WTC11 (cell line): ENCODE data around the gene NUDCD3. TPM values are rescaled to one million over a fixed set of nuclear protein-coding genes. Genes with fewer than 3 reads are reported as not detected.

Source experiments
- ATAC-seq: fragments of 200-7000 bp; cut with Tn5 transposase; 2 replicates; pipeline ENCODE4 v1.10.0; 2021; ENCODE audit warnings: mild to moderate bottlenecking, moderate library complexity
- CTCF ChIA-PET: fragments of 300-600 bp; sonication (Branson Sonifier 250); formaldehyde crosslinking; loops from one replicate; lab custom pipeline; 2021; ENCODE audit warnings: antibody characterized with exemption; lab: Charles Lee
- POLR2A ChIA-PET: fragments of 350-600 bp; sonication (Branson Sonifier 250); formaldehyde crosslinking; loops from one replicate; lab custom pipeline; 2021; ENCODE audit warnings: antibody characterized with exemption; lab: Charles Lee
- DNase-seq: peaks from one replicate; pipeline ENCODE4 v3.0.0; 2021; ENCODE audit warnings: low spot score
- H3K27ac Mint-ChIP-seq: 2 replicates; pipeline ENCODE4 v1.8.0; 2021; ENCODE audit warnings: mixed read lengths
- H3K27me3 Mint-ChIP-seq: 2 replicates; pipeline ENCODE4 v1.8.0; 2021; ENCODE audit warnings: low read depth, mild to moderate bottlenecking, moderate library complexity, mixed read lengths
- H3K36me3 Mint-ChIP-seq: 2 replicates; pipeline ENCODE4 v1.8.0; 2021; ENCODE audit warnings: mixed read lengths
- H3K4me1 Mint-ChIP-seq: 2 replicates; pipeline ENCODE4 v1.8.0; 2022; ENCODE audit warnings: mixed read lengths
- H3K4me3 Mint-ChIP-seq: 2 replicates; pipeline ENCODE4 v1.8.0; 2021; ENCODE audit warnings: mild to moderate bottlenecking, moderate library complexity, mixed read lengths
- H3K9me3 Mint-ChIP-seq: 2 replicates; pipeline ENCODE4 v1.8.0; 2021; ENCODE audit warnings: mixed read lengths
- CBFB ChIP-seq: sonication (generic); formaldehyde crosslinking; IDR thresholded peaks from 2 replicates; pipeline ENCODE4 v1.8.1; 2022; ENCODE audit warnings: mild to moderate bottlenecking, low read depth, missing genetic modification reagents
- CREB1 ChIP-seq: sonication (generic); formaldehyde crosslinking; IDR thresholded peaks from 2 replicates; pipeline ENCODE4 v1.8.0; 2023; ENCODE audit warnings: mild to moderate bottlenecking, missing genetic modification reagents
- ELF4 ChIP-seq: sonication (generic); formaldehyde crosslinking; IDR thresholded peaks from 2 replicates; pipeline ENCODE4 v1.8.1; 2022; ENCODE audit warnings: low read depth, mild to moderate bottlenecking, moderate library complexity, missing genetic modification reagents
- EMX1 ChIP-seq: fragments of 250-450 bp; sonication (Bioruptor Pico); IDR thresholded peaks from 2 replicates; pipeline ENCODE4 v1.8.0; 2021; ENCODE audit warnings: mild to moderate bottlenecking
- FOXJ3 ChIP-seq: sonication (generic); formaldehyde crosslinking; IDR thresholded peaks from 2 replicates; pipeline ENCODE4 v1.9.0; 2021; ENCODE audit warnings: missing genetic modification reagents, mild to moderate bottlenecking, borderline replicate concordance
- FOXP1 ChIP-seq: sonication (generic); formaldehyde crosslinking; IDR thresholded peaks from 2 replicates; pipeline ENCODE4 v1.8.0; 2022; ENCODE audit warnings: missing genetic modification reagents, mild to moderate bottlenecking, moderate library complexity, borderline replicate concordance
- HMGA2 ChIP-seq: fragments of 250-450 bp; sonication (Bioruptor Pico); IDR thresholded peaks from 2 replicates; pipeline ENCODE4 v1.4.0; 2021; ENCODE audit warnings: mild to moderate bottlenecking, moderate library complexity
- JAZF1 ChIP-seq: fragments of 250-450 bp; sonication (Bioruptor Pico); IDR thresholded peaks from 2 replicates; pipeline ENCODE4 v1.9.0; 2021; ENCODE audit warnings: moderate library complexity, mild to moderate bottlenecking, inconsistent platforms
- JUN ChIP-seq: sonication (generic); formaldehyde crosslinking; IDR thresholded peaks from 2 replicates; pipeline ENCODE4 v1.8.0; 2023; ENCODE audit warnings: mild to moderate bottlenecking, missing genetic modification reagents
- MLX ChIP-seq: sonication (generic); formaldehyde crosslinking; IDR thresholded peaks from 2 replicates; pipeline ENCODE4 v1.8.1; 2023; ENCODE audit warnings: mild to moderate bottlenecking, missing genetic modification reagents, moderate library complexity
- MXD4 ChIP-seq: fragments of 250-450 bp; sonication (Bioruptor Pico); IDR thresholded peaks from 2 replicates; pipeline ENCODE4 v1.8.0; 2021; ENCODE audit warnings: mild to moderate bottlenecking, moderate library complexity, borderline replicate concordance
- NFATC4 ChIP-seq: fragments of 250-450 bp; sonication (Bioruptor Pico); IDR thresholded peaks from 2 replicates; pipeline ENCODE4 v1.9.0; 2021; ENCODE audit warnings: mild to moderate bottlenecking
- NFE2L1 ChIP-seq: sonication (generic); formaldehyde crosslinking; IDR thresholded peaks from 2 replicates; pipeline ENCODE4 v1.8.1; 2023; ENCODE audit warnings: missing genetic modification reagents
- RELA ChIP-seq: sonication (generic); formaldehyde crosslinking; IDR thresholded peaks from 2 replicates; pipeline ENCODE4 v1.8.1; 2022; ENCODE audit warnings: missing genetic modification reagents, mild to moderate bottlenecking, borderline replicate concordance
- RORB ChIP-seq: fragments of 250-450 bp; sonication (Bioruptor Pico); IDR thresholded peaks from 2 replicates; pipeline ENCODE4 v1.9.0; 2021; ENCODE audit warnings: mild to moderate bottlenecking
- TCF7 ChIP-seq: sonication (generic); formaldehyde crosslinking; IDR thresholded peaks from 2 replicates; pipeline ENCODE4 v1.8.0; 2022; ENCODE audit warnings: mild to moderate bottlenecking, low read depth, missing genetic modification reagents, moderate library complexity
- TP53 ChIP-seq: sonication (generic); formaldehyde crosslinking; IDR thresholded peaks from 2 replicates; pipeline ENCODE4 v1.8.1; 2023; ENCODE audit warnings: mild to moderate bottlenecking, missing genetic modification reagents
- ZNF138 ChIP-seq: sonication (generic); formaldehyde crosslinking; conservative IDR thresholded peaks from 2 replicates; pipeline ENCODE4 v1.8.1; 2022; ENCODE audit warnings: mild to moderate bottlenecking, moderate library complexity, missing genetic modification reagents
- ZNF416 ChIP-seq: fragments of 250-450 bp; sonication (Bioruptor Pico); IDR thresholded peaks from 2 replicates; pipeline ENCODE4 v1.9.0; 2021; ENCODE audit warnings: mild to moderate bottlenecking, inconsistent platforms
- total RNA-seq: library from RNA; stranded (reverse); gene quantifications from 3 replicates; pipeline ENCODE4 v1.2.3, GENCODE V29; 2021
- TF ChIP-seq, protein P1 (sequence below): sonication (generic); formaldehyde crosslinking; IDR thresholded peaks from 2 replicates; pipeline ENCODE4 v1.8.0; 2022; ENCODE audit warnings: mild to moderate bottlenecking, missing genetic modification reagents
- TF ChIP-seq, protein P2 (sequence below): sonication (generic); formaldehyde crosslinking; IDR thresholded peaks from 2 replicates; pipeline ENCODE4 v1.8.1; 2022; ENCODE audit warnings: missing genetic modification reagents, borderline replicate concordance
- TF ChIP-seq, protein P3 (sequence below): sonication (generic); formaldehyde crosslinking; conservative IDR thresholded peaks from 2 replicates; pipeline ENCODE4 v1.8.1; 2023; ENCODE audit warnings: mild to moderate bottlenecking, low read depth, missing genetic modification reagents, moderate library complexity
- TF ChIP-seq, protein P4 (sequence below): sonication (generic); formaldehyde crosslinking; IDR thresholded peaks from 2 replicates; pipeline ENCODE4 v1.8.0; 2022; ENCODE audit warnings: mild to moderate bottlenecking, missing genetic modification reagents
- TF ChIP-seq, protein P5 (sequence below): sonication (generic); formaldehyde crosslinking; IDR thresholded peaks from 2 replicates; pipeline ENCODE4 v1.8.1; 2022; ENCODE audit warnings: low read depth, mild to moderate bottlenecking, moderate library complexity, missing genetic modification reagents, borderline replicate concordance

Gene NUDCD3
- total RNA-seq, 1 experiment from 2014 or later: 71.8 TPM

DNA sequence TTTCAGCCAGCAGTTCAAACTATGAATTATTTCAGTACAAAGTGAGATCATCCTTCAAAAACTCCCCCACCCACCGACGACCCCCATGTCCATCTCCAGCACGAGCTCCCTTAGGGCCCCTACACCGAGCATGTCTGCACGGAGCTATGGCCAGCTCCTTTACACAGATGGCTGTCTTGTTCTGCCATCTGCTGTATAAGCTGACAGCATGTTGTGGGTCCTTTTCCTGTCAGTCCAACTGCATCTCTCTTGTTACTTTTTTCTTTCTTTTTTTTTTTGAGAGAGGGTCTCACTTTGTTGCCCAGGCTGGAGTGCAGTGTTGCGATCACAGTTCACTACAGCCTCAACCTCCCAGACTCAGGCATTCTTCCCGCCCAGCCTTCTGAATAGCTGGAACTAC, 29.1 kb upstream of the NUDCD3 start:
- Mint-ChIP-seq H3K27me3 (peaks cover 5% of the 10 kb centered on the region; the same call in 1 of the 2 replicates), H3K36me3 (no peaks in the 10 kb centered on the region), H3K4me1 (no peaks in the 10 kb centered on the region), H3K9me3 (no peaks in the 10 kb centered on the region), H3K27ac (no peak overlapping the region), H3K4me3 (no peak overlapping the region)
- CTCF ChIA-PET: interaction anchor here (4.3 kb wide), 1 partner anchor 15 kb away, joined by 22 read pairs; no protein-coding TSS in a partner anchor
- no peak for DNase-seq
- no peak for TF ChIP-seq JAZF1
- TF ChIP-seq ZNF416: no peak
- TF ChIP-seq, protein P1, sequence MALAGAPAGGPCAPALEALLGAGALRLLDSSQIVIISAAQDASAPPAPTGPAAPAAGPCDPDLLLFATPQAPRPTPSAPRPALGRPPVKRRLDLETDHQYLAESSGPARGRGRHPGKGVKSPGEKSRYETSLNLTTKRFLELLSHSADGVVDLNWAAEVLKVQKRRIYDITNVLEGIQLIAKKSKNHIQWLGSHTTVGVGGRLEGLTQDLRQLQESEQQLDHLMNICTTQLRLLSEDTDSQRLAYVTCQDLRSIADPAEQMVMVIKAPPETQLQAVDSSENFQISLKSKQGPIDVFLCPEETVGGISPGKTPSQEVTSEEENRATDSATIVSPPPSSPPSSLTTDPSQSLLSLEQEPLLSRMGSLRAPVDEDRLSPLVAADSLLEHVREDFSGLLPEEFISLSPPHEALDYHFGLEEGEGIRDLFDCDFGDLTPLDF (CRISPR knock-in tag): no peak
- no peak for TF ChIP-seq RORB
- TF ChIP-seq TCF7: no peak
- TF ChIP-seq JUN (CRISPR knock-in tag): no peak
- no peak for TF ChIP-seq RELA (CRISPR knock-in tag)
- TF ChIP-seq ZNF138: no peak
- TF ChIP-seq CBFB (CRISPR knock-in tag): no peak
- TF ChIP-seq HMGA2: no peak
- TF ChIP-seq EMX1 (CRISPR knock-in tag): no peak
- TF ChIP-seq FOXP1: no peak
- TF ChIP-seq, all 79 proteins: peak for 0
- no peak for ATAC-seq
- POLR2A ChIA-PET: no interaction called here

DNA sequence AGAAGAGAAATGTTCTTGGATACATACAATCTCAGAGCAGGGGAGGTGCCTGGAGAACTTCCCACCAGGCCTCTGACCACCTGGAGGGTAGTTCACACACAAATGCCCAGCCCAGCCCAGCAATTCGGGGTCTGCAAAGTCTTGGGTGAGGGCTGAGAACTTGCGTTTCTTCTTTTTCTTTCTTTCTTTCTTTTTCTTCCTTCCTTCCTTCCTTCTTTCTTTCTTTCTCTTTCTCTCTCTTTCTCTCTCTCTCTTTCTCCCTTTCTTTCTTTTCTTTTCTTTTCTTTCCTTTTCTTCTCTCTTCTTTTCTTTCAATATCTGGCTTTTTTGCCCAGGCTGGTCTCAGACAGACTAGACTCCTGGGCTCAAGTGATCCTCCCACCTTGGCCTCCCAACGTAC, 28.3 kb upstream of the NUDCD3 start:
- H3K36me3 Mint-ChIP-seq: no peaks in the 10 kb centered on the region

More for the DNA sequence above, 28.3 kb upstream of the NUDCD3 start:
- CTCF ChIA-PET: interaction anchor here (4.3 kb wide), 1 partner anchor 16 kb away, joined by 22 read pairs; no protein-coding TSS in a partner anchor
- DNase-seq (no peak), ATAC-seq (no peak)
- Mint-ChIP-seq H3K4me1 (no peaks in the 10 kb centered on the region), H3K27me3 (no peaks in the 10 kb centered on the region; the same call in 1 of the 2 replicates), H3K9me3 (no peaks in the 10 kb centered on the region), H3K4me3 (no peak overlapping the region), H3K27ac (no peak overlapping the region)
- POLR2A ChIA-PET: no interaction called here
- no peak for TF ChIP-seq MXD4 (CRISPR knock-in tag)
- TF ChIP-seq JUN (CRISPR knock-in tag): no peak
- no peak for TF ChIP-seq NFE2L1 (CRISPR knock-in tag)
- TF ChIP-seq ELF4 (CRISPR knock-in tag): no peak
- TF ChIP-seq, protein P2, sequence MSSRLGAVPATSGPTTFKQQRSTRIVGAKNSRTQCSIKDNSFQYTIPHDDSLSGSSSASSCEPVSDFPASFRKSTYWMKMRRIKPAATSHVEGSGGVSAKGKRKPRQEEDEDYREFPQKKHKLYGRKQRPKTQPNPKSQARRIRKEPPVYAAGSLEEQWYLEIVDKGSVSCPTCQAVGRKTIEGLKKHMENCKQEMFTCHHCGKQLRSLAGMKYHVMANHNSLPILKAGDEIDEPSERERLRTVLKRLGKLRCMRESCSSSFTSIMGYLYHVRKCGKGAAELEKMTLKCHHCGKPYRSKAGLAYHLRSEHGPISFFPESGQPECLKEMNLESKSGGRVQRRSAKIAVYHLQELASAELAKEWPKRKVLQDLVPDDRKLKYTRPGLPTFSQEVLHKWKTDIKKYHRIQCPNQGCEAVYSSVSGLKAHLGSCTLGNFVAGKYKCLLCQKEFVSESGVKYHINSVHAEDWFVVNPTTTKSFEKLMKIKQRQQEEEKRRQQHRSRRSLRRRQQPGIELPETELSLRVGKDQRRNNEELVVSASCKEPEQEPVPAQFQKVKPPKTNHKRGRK (CRISPR knock-in tag): no peak
- TF ChIP-seq, protein P3, sequence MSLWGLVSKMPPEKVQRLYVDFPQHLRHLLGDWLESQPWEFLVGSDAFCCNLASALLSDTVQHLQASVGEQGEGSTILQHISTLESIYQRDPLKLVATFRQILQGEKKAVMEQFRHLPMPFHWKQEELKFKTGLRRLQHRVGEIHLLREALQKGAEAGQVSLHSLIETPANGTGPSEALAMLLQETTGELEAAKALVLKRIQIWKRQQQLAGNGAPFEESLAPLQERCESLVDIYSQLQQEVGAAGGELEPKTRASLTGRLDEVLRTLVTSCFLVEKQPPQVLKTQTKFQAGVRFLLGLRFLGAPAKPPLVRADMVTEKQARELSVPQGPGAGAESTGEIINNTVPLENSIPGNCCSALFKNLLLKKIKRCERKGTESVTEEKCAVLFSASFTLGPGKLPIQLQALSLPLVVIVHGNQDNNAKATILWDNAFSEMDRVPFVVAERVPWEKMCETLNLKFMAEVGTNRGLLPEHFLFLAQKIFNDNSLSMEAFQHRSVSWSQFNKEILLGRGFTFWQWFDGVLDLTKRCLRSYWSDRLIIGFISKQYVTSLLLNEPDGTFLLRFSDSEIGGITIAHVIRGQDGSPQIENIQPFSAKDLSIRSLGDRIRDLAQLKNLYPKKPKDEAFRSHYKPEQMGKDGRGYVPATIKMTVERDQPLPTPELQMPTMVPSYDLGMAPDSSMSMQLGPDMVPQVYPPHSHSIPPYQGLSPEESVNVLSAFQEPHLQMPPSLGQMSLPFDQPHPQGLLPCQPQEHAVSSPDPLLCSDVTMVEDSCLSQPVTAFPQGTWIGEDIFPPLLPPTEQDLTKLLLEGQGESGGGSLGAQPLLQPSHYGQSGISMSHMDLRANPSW (CRISPR knock-in tag): no peak
- TF ChIP-seq FOXJ3 (CRISPR knock-in tag): no peak
- no peak for TF ChIP-seq NFATC4
- no peak for TF ChIP-seq TP53 (CRISPR knock-in tag)
- TF ChIP-seq CREB1 (CRISPR knock-in tag): no peak
- TF ChIP-seq, protein P4, sequence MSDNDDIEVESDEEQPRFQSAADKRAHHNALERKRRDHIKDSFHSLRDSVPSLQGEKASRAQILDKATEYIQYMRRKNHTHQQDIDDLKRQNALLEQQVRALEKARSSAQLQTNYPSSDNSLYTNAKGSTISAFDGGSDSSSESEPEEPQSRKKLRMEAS (CRISPR knock-in tag): no peak
- no peak for TF ChIP-seq MLX (CRISPR knock-in tag)
- TF ChIP-seq, protein P5, sequence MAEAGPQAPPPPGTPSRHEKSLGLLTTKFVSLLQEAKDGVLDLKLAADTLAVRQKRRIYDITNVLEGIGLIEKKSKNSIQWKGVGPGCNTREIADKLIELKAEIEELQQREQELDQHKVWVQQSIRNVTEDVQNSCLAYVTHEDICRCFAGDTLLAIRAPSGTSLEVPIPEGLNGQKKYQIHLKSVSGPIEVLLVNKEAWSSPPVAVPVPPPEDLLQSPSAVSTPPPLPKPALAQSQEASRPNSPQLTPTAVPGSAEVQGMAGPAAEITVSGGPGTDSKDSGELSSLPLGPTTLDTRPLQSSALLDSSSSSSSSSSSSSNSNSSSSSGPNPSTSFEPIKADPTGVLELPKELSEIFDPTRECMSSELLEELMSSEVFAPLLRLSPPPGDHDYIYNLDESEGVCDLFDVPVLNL (CRISPR knock-in tag): no peak
- TF ChIP-seq FOXP1: no peak
